Adrenal gland (tissue), 12 donors: ENCODE results near the gene ADGRF3. TPM values are rescaled to one million over a fixed set of nuclear protein-coding genes. Genes with fewer than 3 reads are reported as not detected.

Source experiments
- DNase-seq, 7 donors: peaks; one replicate each; pipeline ENCODE4 v3.0.0-alpha.2; 2019 to 2020
- H3K27ac ChIP-seq, 5 donors: fragments of 200-600 bp; sonication (generic) in 4 of 5; 1 replicate in 3 of 5; 2 replicates in 2 of 5; pipeline versions ENCODE4 v1.5.1 to v1.8.0; 2016 to 2020; ENCODE audit warnings: mild to moderate bottlenecking in 1 of 5
- H3K27me3 ChIP-seq: fragments of 200-600 bp; 2 replicates; pipeline ENCODE4 v1.8.0; 2021
- H3K36me3 ChIP-seq, 2 donors: fragments of 200-600 bp; replicated peaks in 1 of 2; 1 replicate in 1 of 2; 2 replicates in 1 of 2; pipeline versions ENCODE4 v1.5.1 to v1.8.0; 2018 to 2022
- H3K4me1 ChIP-seq, 2 donors: fragments of 200-600 bp; replicated peaks in 1 of 2; 1 replicate in 1 of 2; 2 replicates in 1 of 2; pipeline versions ENCODE4 v1.5.1 to v1.8.0; 2018 to 2021
- H3K4me3 ChIP-seq, 4 donors: fragments of 200-600 bp; sonication (generic) in 3 of 4; one replicate each; pipeline ENCODE4 v1.5.1; 2016 to 2018
- H3K9me3 ChIP-seq, 3 donors: fragments of 200-600 bp; sonication (generic) in 1 of 3; replicated peaks in 1 of 3; 1 replicate in 2 of 3; 2 replicates in 1 of 3; pipeline versions ENCODE4 v1.5.1 to v1.8.0; 2016 to 2021
- POLR2A ChIP-seq, 2 donors: fragments of 450-650 bp; IDR thresholded peaks; one replicate each; pipeline ENCODE4 v1.6.1; 2017; ENCODE audit warnings: antibody characterized with exemption in 2 of 2, mild to moderate bottlenecking in 2 of 2, moderate library complexity in 1 of 2
- WGBS, 4 donors: extraction: QIAGEN DNeasy Blood & Tissue Kit in 2 of 4; methylation state at CpG; one replicate each; pipeline versions ENCODE4 v1.1.5 to v1.1.7; 2013 to 2017; 5-methylcytosine and 5-hydroxymethylcytosine counted together
- intact Hi-C, 2 donors: fragments of 100-400 bp; cut with DNase I; formaldehyde crosslinking; loops; one replicate each; pipeline versions ENCODE4 v1.14.1 to v1.15.0; 2022 to 2023
- polyA plus RNA-seq, 3 donors: library from polyadenylated mRNA; stranded (reverse); fragments of 200-250 nt in 2 of 3; fragments of 350-450 nt in 1 of 3; fragmentation: Illumina TruSeq in 1 of 3; extraction: RNeasy Lipid Tissue Mini Kit (QIAGEN cat#74804) in 1 of 3; gene quantifications; one replicate each; pipeline ENCODE4 v1.2.3, GENCODE V29; 2013 to 2014
- total RNA-seq, 9 donors: library from RNA; depleted of rRNA in 4 of 9; stranded (reverse); fragments of >200 nt in 4 of 9; fragments of 120-200 nt in 1 of 9; fragmentation: NEBNext Ultra II Directional in 1 of 9; extraction: Animal tissue kit (Norgen Biotek cat#: 25700) in 1 of 9; gene quantifications; one replicate each; pipeline versions ENCODE4 v1.1.0 to v1.2.4, GENCODE V29; 2013 to 2023
- TF ChIP-seq, protein P1 (sequence below), 6 experiments: fragments of 450-650 bp in 4 of 6; fragments of 200-600 bp in 2 of 6; sonication (generic) in 1 of 6; IDR thresholded peaks; 1 replicate in 5 of 6; 2 replicates in 1 of 6; pipeline versions ENCODE4 v1.5.1 to v1.8.0; 2016 to 2021; ENCODE audit warnings: antibody characterized with exemption in 6 of 6, mild to moderate bottlenecking in 2 of 6, moderate library complexity in 1 of 6
- donor health status: healthy with polysubstance abuse.
- donor health status: Bipolar disorder and iron deficiency.
- donor health status: DM: yes; HTN: yes; CAD: no.
- donor health status: DM: no; HTN: no; CAD: no.
- donor health status: DM: no; HTN: no; CAD: no.
- donor health status: DM: yes; HTN: yes; CAD: no.

Gene ADGRF3
- total and polyA plus RNA-seq, 12 donors: 0.07 to 0.75 (median 0.16) TPM; not detected in 3

DNA sequence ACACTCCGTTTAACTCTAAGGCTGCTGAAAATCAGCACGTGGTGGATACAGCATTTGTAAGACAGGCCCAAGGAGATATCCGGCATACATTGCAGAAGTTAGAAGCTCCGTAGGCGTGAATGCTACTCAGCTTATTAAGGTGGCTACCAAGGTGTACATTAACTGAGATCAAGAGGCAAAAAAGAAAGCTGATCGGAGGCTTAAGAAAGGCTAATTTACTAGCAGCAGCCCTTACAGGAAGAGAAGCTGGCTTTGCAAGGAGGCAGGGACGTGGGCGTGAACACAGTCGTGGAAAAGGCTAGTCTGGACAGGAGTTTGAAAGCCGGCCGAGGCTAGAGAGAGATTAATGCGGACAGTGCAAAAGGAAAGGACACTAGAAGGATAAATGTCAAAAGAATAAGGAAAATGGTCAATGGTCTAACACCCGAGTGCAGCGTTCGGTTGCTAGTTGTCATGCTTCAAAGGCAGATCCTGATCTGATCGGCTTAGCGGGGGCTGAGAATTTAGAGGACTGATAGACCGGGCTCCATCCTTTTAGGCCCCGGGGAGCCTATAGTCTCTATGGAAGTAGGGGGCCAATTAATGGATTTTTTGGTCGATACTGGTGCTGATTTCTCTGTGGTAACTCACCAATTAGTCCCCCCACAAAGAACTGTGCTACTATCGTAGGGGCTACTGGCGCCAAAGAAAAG, 46.2 kb downstream of the ADGRF3 start:
- Histone ChIP-seq H3K4me1 (peaks cover 7 to 20% of the 10 kb centered on the region in 2 donors), H3K4me3 (peak overlapping the region in 2 of 4 donors; percentile 23 to 64), H3K9me3 (no peaks in the 10 kb centered on the region), H3K36me3 (no peaks in the 10 kb centered on the region), H3K27ac (peak overlapping the region; percentile 58 to 88 (median 78)), H3K27me3 (no peaks in the 10 kb centered on the region)
- DNase-seq: peak in 5 of 7 donors; percentile 33 to 64 (median 43)
- TF ChIP-seq, protein P1, sequence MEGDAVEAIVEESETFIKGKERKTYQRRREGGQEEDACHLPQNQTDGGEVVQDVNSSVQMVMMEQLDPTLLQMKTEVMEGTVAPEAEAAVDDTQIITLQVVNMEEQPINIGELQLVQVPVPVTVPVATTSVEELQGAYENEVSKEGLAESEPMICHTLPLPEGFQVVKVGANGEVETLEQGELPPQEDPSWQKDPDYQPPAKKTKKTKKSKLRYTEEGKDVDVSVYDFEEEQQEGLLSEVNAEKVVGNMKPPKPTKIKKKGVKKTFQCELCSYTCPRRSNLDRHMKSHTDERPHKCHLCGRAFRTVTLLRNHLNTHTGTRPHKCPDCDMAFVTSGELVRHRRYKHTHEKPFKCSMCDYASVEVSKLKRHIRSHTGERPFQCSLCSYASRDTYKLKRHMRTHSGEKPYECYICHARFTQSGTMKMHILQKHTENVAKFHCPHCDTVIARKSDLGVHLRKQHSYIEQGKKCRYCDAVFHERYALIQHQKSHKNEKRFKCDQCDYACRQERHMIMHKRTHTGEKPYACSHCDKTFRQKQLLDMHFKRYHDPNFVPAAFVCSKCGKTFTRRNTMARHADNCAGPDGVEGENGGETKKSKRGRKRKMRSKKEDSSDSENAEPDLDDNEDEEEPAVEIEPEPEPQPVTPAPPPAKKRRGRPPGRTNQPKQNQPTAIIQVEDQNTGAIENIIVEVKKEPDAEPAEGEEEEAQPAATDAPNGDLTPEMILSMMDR (IDR thresholded peaks at IDR 0.05): no peak
- TF ChIP-seq POLR2A (IDR thresholded peaks at IDR 0.05): no peak
- intact Hi-C loops: no loop called here
- 37 to 46% (median 43%) methylated on average over 22 of the region's 22 CpGs for WGBS, 4 donors

- Histone ChIP-seq H3K27ac (peak overlapping the region; percentile 58 to 88 (median 78)), H3K36me3 (no peaks in the 10 kb centered on the region), H3K4me3 (peak overlapping the region; percentile 11 to 64 (median 18)), H3K27me3 (no peaks in the 10 kb centered on the region), H3K4me1 (peaks cover 7 to 20% of the 10 kb centered on the region in 2 donors), H3K9me3 (no peaks in the 10 kb centered on the region)
- TF ChIP-seq, protein P1 (IDR thresholded peaks at IDR 0.05): no peak
- TF ChIP-seq POLR2A (IDR thresholded peaks at IDR 0.05): peak in 1 of 2 donors; percentile 8
- peak in 6 of 7 donors; percentile 23 to 61 (median 42) for DNase-seq
- WGBS, 4 donors: 0 to 3% (median 1%) methylated on average over 9 of the region's 9 CpGs
- intact Hi-C loops: loop anchor here in 1 of 2 donors (10.0 kb wide), 1 partner anchor 55 kb away; the partner anchor contains the start of genes HADHA and HADHB
Measured at GRCh38 chr2:26299471-26300101, 47.0 kb downstream of the ADGRF3 start.

GRCh38 chr2:26298638-26299393, 47.8 kb downstream of the ADGRF3 start:
- Histone ChIP-seq H3K9me3 (no peaks in the 10 kb centered on the region), H3K4me1 (peaks cover 7 to 20% of the 10 kb centered on the region in 2 donors), H3K27me3 (no peaks in the 10 kb centered on the region), H3K4me3 (peak overlapping the region; percentile 11 to 64 (median 18)), H3K36me3 (no peaks in the 10 kb centered on the region), H3K27ac (peak overlapping the region; percentile 58 to 88 (median 78))
- intact Hi-C loops: loop anchor here in 1 of 2 donors (10.0 kb wide), 1 partner anchor 54 kb away; the partner anchor contains the start of genes HADHA and HADHB
- peak; percentile 41 to 78 (median 69) for DNase-seq
- peak in 1 of 2 donors; percentile 53 for TF ChIP-seq POLR2A (IDR thresholded peaks at IDR 0.05)
- TF ChIP-seq, protein P1 (IDR thresholded peaks at IDR 0.05): no peak
- WGBS, 4 donors: 7 to 17% (median 12%) methylated on average over 30 of the region's 30 CpGs

GRCh38 chr2:26298286-26298637, 48.3 kb downstream of the ADGRF3 start:
- 43 to 47% (median 45%) methylated on average over 9 to 17 of the region's 17 CpGs for WGBS, 4 donors
- H3K27ac ChIP-seq: peak overlapping the region; percentile 33 to 88 (median 78)

More at GRCh38 chr2:26298286-26298637, 48.3 kb downstream of the ADGRF3 start:
- Histone ChIP-seq H3K4me3 (peak overlapping the region in 2 of 4 donors; percentile 23 to 64), H3K27me3 (no peaks in the 10 kb centered on the region), H3K9me3 (no peaks in the 10 kb centered on the region), H3K4me1 (peaks cover 7 to 20% of the 10 kb centered on the region in 2 donors), H3K36me3 (no peaks in the 10 kb centered on the region)
- DNase-seq: peak in 1 of 7 donors; percentile 23
- intact Hi-C loops: loop anchor here in 1 of 2 donors (10.0 kb wide), 1 partner anchor 53 kb away; the partner anchor contains the start of genes HADHA and HADHB
- no peak for TF ChIP-seq POLR2A (IDR thresholded peaks at IDR 0.05)
- TF ChIP-seq, protein P1 (IDR thresholded peaks at IDR 0.05): no peak
